GM12864 (cell line): ENCODE data around the gene SERPINA3.

Experiments used
- DNase-seq: peaks from one replicate; pipeline ENCODE4 v3.0.0-alpha.2; 2011; ENCODE audit warnings: low read depth
- H3K4me3 ChIP-seq: 2 replicates; pipeline ENCODE4 v1.5.1; 2011; ENCODE audit warnings: mild to moderate bottlenecking, low read depth, low read length, control low read depth
- CTCF ChIP-seq: IDR thresholded peaks from 2 replicates; pipeline ENCODE4 v1.5.1; 2011; ENCODE audit warnings: low read depth, mild to moderate bottlenecking, moderate library complexity, low read length, control low read depth, inconsistent platforms; ENCODE audit errors: missing control alignments

SERPINA3 gene

GRCh38 chr14:94593749-94594431 lies 18.3 kb upstream of the SERPINA3 start:
- H3K4me3 ChIP-seq, result no peak overlapping the region
- no peak for DNase-seq
- no peak for TF ChIP-seq CTCF

- TF ChIP-seq CTCF, result no peak
- H3K4me3 ChIP-seq, result no peak overlapping the region
- no peak for DNase-seq
These were observed 17.8 kb upstream of the SERPINA3 start for GRCh38 chr14:94594441-94594840.

- H3K4me3 ChIP-seq, result no peak overlapping the region
- no peak for TF ChIP-seq CTCF
- DNase-seq, result no peak
These were observed 16.3 kb upstream of the SERPINA3 start for GRCh38 chr14:94595912-94596311.

- H3K4me3 ChIP-seq, result no peak overlapping the region
- DNase-seq, result no peak
- TF ChIP-seq CTCF, result no peak
These were observed 15.8 kb upstream of the SERPINA3 start for GRCh38 chr14:94596361-94596760.

GRCh38 chr14:94597788-94598187 lies 14.4 kb upstream of the SERPINA3 start:
- no peak for TF ChIP-seq CTCF
- no peak for DNase-seq
- no peak overlapping the region for H3K4me3 ChIP-seq

GRCh38 chr14:94598506-94598815 lies 13.7 kb upstream of the SERPINA3 start:
- DNase-seq, result no peak
- H3K4me3 ChIP-seq, result no peak overlapping the region
- no peak for TF ChIP-seq CTCF

- TF ChIP-seq CTCF, result no peak
- H3K4me3 ChIP-seq, result no peak overlapping the region
- DNase-seq, result no peak
These were observed 13.2 kb upstream of the SERPINA3 start for GRCh38 chr14:94598816-94599655.
